ENCODE results near the gene EFCAB6.

The EFCAB6 gene, protein sequence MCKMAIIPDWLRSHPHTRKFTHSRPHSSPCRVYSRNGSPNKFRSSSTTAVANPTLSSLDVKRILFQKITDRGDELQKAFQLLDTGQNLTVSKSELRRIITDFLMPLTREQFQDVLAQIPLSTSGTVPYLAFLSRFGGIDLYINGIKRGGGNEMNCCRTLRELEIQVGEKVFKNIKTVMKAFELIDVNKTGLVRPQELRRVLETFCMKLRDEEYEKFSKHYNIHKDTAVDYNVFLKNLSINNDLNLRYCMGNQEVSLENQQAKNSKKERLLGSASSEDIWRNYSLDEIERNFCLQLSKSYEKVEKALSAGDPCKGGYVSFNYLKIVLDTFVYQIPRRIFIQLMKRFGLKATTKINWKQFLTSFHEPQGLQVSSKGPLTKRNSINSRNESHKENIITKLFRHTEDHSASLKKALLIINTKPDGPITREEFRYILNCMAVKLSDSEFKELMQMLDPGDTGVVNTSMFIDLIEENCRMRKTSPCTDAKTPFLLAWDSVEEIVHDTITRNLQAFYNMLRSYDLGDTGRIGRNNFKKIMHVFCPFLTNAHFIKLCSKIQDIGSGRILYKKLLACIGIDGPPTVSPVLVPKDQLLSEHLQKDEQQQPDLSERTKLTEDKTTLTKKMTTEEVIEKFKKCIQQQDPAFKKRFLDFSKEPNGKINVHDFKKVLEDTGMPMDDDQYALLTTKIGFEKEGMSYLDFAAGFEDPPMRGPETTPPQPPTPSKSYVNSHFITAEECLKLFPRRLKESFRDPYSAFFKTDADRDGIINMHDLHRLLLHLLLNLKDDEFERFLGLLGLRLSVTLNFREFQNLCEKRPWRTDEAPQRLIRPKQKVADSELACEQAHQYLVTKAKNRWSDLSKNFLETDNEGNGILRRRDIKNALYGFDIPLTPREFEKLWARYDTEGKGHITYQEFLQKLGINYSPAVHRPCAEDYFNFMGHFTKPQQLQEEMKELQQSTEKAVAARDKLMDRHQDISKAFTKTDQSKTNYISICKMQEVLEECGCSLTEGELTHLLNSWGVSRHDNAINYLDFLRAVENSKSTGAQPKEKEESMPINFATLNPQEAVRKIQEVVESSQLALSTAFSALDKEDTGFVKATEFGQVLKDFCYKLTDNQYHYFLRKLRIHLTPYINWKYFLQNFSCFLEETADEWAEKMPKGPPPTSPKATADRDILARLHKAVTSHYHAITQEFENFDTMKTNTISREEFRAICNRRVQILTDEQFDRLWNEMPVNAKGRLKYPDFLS (N-terminal part only)

GRCh38 chr22:43812149-43812842 lies at the start of gene EFCAB6:
Gene EFCAB6, minus strand, starts transcription at chr22:43812305. Its CDS starts 29,987 bp downstream, at chr22:43782318.
- DNase-seq, result peak; percentile 93

GRCh38 chr22:43861529-43861928 lies 49.4 kb upstream of the EFCAB6 start:
- no peak for DNase-seq

DNA sequence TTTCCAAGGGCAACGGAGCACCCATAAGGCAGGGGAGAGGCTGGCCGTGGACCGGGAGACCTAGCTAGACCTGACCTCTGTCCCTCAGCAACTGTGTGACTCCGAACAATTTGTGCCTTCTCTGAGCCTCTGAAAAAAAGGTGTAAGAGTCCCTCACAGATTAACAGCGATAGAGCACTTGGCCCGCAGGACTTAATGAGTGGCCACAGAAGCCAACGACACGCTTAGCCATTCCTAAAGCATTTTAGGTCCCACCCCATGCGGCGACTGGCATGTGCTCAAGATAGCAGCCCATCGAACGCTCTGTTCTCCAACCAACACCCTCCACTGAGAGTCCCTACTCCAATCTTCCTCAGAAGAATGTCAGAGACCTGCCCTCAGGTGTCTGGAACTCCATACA lies 48.7 kb upstream of the EFCAB6 start:
- no peak for DNase-seq

DNA sequence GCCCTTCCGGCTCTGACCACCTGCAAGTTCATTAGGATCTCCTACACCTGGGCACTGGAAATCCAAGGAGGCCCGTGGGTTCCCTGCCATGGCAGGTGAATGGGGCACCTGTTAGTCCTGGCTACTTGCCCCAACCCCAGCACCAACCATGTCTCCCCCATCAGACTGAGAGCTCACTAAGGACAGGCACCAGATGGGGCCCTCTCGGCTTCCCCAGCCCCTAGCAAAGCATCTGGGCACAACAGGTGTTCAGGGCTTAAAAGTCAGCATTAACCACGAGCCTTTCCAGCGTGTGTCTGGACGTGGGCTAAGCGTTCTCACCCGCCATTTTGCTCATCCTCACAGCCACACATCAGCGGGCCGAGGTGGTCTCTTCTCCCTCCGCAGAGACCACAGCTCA lies 48.0 kb upstream of the EFCAB6 start:
- DNase-seq, result no peak

- DNase-seq, result no peak
Observed at GRCh38 chr22:43859621-43860020, 47.5 kb upstream of the EFCAB6 start.

DNA sequence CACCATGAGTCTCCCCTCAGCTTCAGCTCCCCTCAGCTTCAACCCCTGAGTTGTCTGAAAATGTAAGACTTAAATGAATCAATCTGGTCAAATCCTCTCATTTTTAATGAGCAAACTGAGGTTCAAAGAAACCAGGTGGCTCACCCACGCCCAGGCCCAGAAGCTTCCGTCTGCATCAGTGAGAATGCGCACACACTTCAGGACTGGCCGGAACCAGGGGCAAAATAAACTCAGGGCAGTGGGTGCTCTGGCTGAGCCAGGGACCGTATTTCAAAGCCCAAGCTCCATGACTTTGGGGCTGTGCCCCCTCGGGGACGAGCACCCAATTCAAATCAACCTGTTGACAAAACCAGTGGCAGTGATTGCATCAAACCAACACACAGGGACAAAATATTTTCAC lies 47.1 kb upstream of the EFCAB6 start:
- no peak for DNase-seq

DNA sequence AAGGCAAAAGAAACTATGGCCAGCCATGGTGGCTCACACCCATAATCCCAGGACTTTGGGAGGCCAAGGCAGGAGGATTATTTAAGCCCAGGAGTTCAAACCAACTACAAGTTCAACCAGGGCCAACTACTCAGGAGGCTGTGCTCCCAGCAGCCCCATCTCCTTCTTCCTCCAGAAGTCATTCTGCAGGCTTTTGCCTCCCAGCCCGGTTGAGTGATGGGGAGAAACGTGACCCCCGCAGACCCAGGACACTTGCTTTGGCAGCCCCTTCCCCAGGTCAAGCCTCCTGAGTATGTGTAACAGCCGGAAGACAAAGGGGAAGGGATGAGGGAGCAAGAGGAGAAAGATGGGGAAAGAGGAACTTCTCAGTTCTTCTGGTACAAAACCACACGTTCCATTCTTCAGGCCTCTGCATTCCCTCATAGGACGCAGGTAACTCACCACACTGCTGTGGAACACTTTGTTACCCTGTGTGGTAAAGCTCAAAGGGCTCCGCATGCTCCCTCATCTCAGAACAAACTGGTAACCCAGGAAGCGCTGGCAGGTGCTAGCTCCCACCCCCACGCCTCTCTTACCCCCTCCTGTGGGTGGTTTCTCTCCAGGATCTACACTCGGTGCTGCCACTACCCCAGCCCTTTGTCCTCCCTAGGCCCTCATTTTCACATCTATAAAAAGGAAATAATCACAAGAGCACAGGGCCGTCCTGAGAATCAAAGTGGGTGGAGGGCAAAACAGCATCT lies 46.2 kb upstream of the EFCAB6 start:
- no peak for DNase-seq

- DNase-seq, result no peak
Observed at GRCh38 chr22:43857367-43857766, 45.3 kb upstream of the EFCAB6 start.

DNA sequence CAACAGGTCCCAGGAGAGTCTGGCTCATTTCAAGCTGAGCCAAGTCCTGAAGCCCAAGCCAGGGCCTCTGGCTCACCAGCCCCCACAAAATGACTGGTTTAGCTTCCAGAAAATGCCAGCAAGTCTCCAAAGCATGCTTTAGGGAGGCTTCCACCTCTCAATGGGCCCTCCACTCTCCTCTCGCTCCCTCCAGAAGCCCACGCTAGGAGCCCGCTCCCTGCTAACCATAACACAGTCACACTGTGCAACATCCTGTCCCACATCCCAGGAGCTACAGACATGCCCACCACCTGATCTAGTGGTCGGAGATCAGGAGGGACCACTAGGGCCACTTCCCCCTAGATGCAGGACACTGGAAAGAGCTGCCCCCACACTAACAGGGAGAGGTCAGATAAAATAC lies 43.3 kb upstream of the EFCAB6 start:
- DNase-seq, result no peak

DNA sequence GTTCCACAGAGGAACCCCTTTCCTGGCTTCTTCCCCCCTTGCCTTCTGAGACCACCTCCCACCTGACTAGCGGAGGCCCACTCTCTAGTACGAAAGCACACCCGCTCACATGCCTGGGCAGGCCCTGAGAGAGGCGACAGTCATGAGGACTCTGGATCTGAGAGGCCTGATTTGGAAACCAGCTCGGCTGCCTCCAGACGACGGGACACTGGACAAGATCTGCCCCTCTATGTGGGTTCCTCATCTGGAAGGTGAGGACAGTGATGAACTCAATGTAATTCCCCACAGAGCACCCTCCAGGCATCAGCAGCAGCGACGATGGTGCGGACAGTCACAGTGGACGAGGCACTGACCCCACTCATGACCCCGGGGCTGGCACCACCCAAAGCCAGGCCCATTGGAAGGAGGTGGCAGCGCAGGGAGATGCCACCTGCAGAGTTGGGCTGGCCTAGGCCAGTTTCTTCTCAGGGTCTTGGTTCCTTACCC lies 42.7 kb upstream of the EFCAB6 start:
- DNase-seq, result no peak

- no peak for DNase-seq
Observed at GRCh38 chr22:43854121-43854785, 42.1 kb upstream of the EFCAB6 start.

DNA sequence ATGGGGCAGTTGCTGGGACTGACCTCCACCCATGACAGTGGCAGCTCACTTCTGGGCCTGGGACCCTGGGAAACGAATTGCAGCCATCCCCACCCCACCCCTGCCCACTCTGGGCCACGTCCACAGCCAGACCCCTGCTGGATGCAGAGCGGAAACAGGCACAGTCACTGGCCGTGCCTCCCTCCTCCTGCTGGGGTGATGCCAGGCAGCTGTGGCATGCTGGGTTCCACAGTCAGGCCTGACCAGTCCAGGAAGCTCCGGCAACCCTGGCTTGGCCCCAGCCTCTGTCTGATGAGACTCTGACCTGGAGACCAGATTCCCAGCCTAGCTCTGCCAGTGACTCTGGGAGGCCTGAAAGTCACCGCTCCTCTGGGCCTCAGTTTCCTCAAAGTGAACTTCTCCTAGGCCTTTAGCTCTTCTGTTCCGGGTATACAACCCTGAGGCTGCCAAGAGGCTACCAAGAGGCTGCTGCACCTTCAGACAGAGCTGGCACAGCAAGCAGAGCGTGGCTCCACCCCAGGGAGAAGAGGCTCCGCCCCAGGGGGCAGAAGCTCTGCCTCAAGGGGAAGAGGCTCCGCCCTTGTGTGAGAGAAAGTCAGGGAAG lies 41.3 kb upstream of the EFCAB6 start:
- no peak for DNase-seq

DNA sequence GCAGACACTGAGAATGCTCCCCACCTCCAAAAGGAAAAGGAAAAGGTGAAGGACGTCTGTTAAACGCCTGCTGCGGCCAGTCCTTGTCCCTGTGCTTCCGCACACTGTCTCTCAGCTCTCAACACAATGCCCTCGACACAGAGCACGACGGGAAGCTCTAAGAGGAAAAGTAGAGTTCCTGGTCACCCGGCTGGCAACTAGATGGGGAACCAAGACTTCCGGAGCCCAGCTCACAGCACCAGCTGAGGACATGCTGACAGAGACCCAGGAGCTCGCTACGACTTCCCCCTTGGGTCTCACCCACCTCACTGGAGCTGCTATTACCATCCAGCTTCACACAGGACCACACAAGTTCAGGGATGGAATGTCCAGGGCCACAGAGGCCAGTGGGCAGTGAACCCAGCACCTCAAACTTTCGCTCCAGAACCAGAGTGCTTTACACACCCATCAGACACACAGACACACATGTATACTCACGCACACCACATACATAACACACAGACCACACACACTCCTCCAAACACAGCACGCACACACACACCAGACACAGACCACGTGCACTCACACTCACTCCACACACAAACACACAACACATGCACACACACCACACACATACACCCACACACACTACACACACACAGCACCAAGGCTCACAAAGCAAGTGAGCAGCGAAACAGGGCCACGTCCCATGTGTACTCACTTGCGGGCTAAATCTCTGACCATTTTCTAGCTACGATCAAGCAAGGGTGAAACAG lies 40.6 kb upstream of the EFCAB6 start:
- no peak for DNase-seq

DNA sequence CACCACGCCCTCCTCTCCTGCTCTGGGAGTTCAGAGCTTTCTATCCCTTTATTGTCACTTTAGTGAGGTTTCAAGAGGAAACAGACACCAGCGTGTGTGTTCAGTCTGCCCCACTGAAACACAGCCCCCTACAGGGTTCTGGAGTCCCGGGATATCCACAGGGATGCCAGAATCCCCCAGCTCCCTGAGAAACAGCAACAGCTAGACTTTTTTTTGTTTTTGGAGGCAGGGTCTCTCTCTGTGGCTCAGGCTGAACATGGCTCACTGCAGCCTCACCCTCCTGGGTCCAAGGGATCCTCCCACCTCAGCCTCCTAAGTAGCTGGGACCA lies 39.8 kb upstream of the EFCAB6 start:
- DNase-seq, result no peak

DNA sequence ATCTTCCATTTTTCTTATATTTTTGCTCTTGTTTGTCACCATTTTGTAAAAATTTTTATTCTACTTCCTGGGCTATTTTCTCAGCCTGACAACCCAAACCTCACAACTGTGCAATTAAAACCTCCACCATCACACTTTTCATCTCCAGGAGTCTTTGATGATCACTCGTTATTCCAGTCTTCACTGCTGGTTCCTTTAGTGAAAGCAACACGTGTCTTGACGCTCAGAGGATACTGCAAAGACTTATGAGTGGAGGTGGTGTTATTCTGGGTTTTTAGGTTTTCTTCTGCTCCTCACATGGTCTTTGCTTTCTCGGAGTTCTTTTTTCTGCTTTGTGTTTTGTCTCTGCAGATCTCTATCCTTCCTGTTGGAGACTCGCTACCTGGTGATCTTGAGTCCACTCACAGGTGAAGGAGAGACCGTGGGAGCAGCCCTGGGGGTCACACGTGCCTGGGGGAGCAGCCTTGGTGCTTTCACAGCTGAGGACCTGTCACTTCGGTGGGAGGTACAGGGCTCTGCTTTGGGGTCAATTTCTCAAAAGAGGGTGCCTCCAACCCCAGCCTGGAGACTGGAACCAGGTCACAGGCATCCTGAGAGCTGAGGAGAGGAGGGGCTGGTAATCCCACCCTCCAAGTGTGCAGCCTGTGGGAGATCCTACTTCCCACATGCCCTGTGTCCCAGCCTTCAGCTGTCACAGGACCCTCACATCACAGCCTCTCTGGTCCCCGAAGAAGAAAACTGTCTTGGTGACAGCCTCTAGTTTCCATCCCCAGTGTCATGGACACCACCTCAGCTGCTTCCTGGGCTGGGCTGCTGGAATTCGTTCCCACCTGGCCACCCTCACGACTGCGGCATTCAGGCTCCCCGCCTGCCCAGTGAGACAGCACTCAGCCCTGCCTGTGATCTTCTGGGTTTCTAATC lies 39.2 kb upstream of the EFCAB6 start:
- no peak for DNase-seq

- no peak for DNase-seq
Observed at GRCh38 chr22:43850529-43850928, 38.4 kb upstream of the EFCAB6 start.

DNA sequence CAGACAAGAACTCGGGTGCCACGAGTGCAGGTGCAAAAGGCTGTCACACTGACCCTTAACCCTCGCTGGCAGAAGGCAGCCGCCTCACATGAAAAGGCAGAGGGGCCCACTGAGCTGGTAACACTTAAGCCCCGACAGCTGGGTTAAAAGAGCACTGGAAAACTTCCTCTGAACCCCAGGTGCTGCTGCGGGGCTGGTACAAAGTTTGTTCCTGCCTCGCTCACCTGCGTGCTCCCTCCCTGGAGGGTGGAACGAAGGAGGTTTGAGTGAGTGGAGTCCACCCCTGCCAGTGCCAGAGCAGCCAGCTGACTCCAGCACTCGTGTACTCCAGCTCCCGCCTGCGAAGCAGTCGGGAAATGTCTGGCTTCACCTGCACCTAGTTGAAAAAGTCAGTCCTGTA lies 37.6 kb upstream of the EFCAB6 start:
- DNase-seq, result no peak

DNA sequence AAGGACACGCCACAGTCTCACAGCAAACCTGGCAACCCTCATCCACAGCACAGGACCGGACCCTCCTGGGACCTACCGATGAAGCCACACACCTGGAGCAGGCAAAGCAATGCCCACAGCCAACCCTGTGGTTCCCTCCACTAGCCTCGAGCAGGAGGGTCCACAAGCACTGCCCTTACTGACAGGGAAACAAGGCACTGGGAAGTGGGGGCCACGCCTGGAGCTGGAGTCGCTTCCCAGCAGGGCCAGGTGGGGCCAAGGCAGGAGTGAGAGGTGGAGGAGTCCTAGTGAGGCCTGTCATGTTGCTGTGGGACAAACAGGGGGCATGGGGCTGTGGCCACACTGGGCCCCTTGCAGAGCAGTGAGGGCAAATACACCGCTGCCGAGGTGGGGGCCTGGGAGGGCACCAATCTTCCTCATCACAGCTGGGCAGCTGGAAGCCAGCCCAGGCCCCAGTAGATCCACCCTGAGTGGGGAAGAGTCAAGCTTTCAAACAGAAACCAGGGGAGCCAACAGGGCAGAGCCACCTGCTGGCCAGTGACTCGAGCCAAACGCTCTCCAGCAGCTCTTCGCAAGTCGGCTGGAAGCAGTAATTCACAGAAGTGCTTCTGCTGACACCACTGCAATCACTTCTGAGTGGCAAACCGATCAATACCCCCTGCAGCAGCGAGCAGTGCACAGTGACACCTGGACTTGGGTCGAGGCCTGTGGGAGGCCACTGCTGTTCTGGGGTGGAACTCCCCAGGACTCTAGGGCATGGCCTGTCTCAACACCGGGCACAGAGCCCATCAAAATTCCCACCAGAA lies 36.5 kb upstream of the EFCAB6 start:
- peak; percentile 16 for DNase-seq

All from OCI-M1 (cell line).